Thyroid gland (tissue), 4 donors: Measurements from ENCODE around the gene TGM2. TPM values are rescaled to one million over a fixed set of nuclear protein-coding genes. Genes with fewer than 3 reads are reported as not detected.
A peak's percentile ranks its signal among the peaks of the same experiment; 100 is the strongest.

ENCODE experiments used
- DNase-seq, 2 donors: peaks; one replicate each; pipeline ENCODE4 v3.0.0-alpha.2; 2019
- H3K27ac ChIP-seq, 3 donors: fragments of 200-600 bp; sonication (generic); 1 replicate in 2 of 3; 2 replicates in 1 of 3; pipeline ENCODE4 v1.5.1; 2016 to 2019; ENCODE audit warnings: mild to moderate bottlenecking in 1 of 3, moderate library complexity in 1 of 3
- H3K27me3 ChIP-seq: fragments of 200-600 bp; sonication (generic); one replicate; pipeline ENCODE4 v1.5.1; 2019
- H3K36me3 ChIP-seq, 2 donors: fragments of 200-600 bp; sonication (generic); one replicate each; pipeline ENCODE4 v1.5.1; 2016 to 2019
- H3K4me1 ChIP-seq, 2 donors: fragments of 200-600 bp; sonication (generic); one replicate each; pipeline ENCODE4 v1.5.1; 2017 to 2019
- H3K4me3 ChIP-seq, 3 donors: fragments of 200-600 bp; sonication (generic); replicated peaks in 1 of 3; 1 replicate in 2 of 3; 2 replicates in 1 of 3; pipeline ENCODE4 v1.5.1; 2016; ENCODE audit warnings: mild to moderate bottlenecking in 1 of 3
- H3K9me3 ChIP-seq: fragments of 200-600 bp; sonication (generic); one replicate; pipeline ENCODE4 v1.5.1; 2017
- CTCF ChIP-seq, 6 experiments: fragments of 200-600 bp in 3 of 6; fragments of 450-650 bp in 3 of 6; sonication (generic) in 3 of 6; IDR thresholded peaks; one replicate each; pipeline ENCODE4 v1.5.1; 2016 to 2019; ENCODE audit warnings: antibody characterized with exemption in 6 of 6, mild to moderate bottlenecking in 2 of 6, inconsistent platforms in 1 of 6, moderate library complexity in 1 of 6
- POLR2A ChIP-seq, 2 donors: fragments of 450-650 bp; IDR thresholded peaks; one replicate each; pipeline ENCODE4 v1.6.1; 2017; ENCODE audit warnings: antibody characterized with exemption in 2 of 2, mild to moderate bottlenecking in 2 of 2, moderate library complexity in 1 of 2
- WGBS, 2 donors: methylation state at CpG; one replicate each; pipeline ENCODE4 v1.1.5; 2017; 5-methylcytosine and 5-hydroxymethylcytosine counted together
- intact Hi-C: fragments of 100-400 bp; cut with DNase I; formaldehyde crosslinking; loops from one replicate; pipeline ENCODE4 v1.15.1; 2023
- total RNA-seq, 4 donors: library from RNA; depleted of rRNA; stranded (reverse); fragments of >200 nt; gene quantifications; one replicate each; pipeline ENCODE4 v1.2.3, GENCODE V29; 2016

Gene TGM2
- total RNA-seq, 4 donors from 2014 or later: 16.9 to 133 (median 18.4) TPM

- no peaks in the 10 kb centered on the region for H3K9me3 ChIP-seq
- peak overlapping the region in 1 of 3 donors; percentile 51 for H3K27ac ChIP-seq
- DNase-seq: no peak
- H3K4me1 ChIP-seq: peaks cover 13 to 35% of the 10 kb centered on the region in 2 donors
- intact Hi-C loops: no loop called here
- no peak overlapping the region for H3K4me3 ChIP-seq
- H3K36me3 ChIP-seq: no peaks in the 10 kb centered on the region
- TF ChIP-seq CTCF (IDR thresholded peaks at IDR 0.05): no peak
- no peak for TF ChIP-seq POLR2A (IDR thresholded peaks at IDR 0.05)
- 53 to 56% methylated on average over 4 of the region's 4 CpGs for WGBS, 2 donors
- H3K27me3 ChIP-seq: no peaks in the 10 kb centered on the region
Observed at GRCh38 chr20:38123021-38123587, 42.0 kb downstream of the TGM2 start.

GRCh38 chr20:38121741-38122140 lies 43.3 kb downstream of the TGM2 start:
- Histone ChIP-seq H3K36me3 (no peaks in the 10 kb centered on the region), H3K4me3 (no peak overlapping the region), H3K27ac (no peak overlapping the region), H3K9me3 (no peaks in the 10 kb centered on the region), H3K27me3 (no peaks in the 10 kb centered on the region), H3K4me1 (peaks cover 11 to 29% of the 10 kb centered on the region in 2 donors)
- no peak for DNase-seq
- intact Hi-C loops: no loop called here
- TF ChIP-seq CTCF (IDR thresholded peaks at IDR 0.05) (no peak), POLR2A (IDR thresholded peaks at IDR 0.05) (no peak)
- WGBS, 2 donors: 90 to 92% methylated on average over 4 of the region's 4 CpGs

GRCh38 chr20:38120625-38120988 lies 44.5 kb downstream of the TGM2 start:
- WGBS, 2 donors: 96 to 100% methylated on average over 4 of the region's 4 CpGs
- Histone ChIP-seq H3K9me3 (no peaks in the 10 kb centered on the region), H3K27ac (no peak overlapping the region), H3K4me3 (no peak overlapping the region), H3K36me3 (no peaks in the 10 kb centered on the region), H3K4me1 (peaks cover 7 to 17% of the 10 kb centered on the region in 2 donors), H3K27me3 (no peaks in the 10 kb centered on the region)
- TF ChIP-seq POLR2A (IDR thresholded peaks at IDR 0.05) (no peak), CTCF (IDR thresholded peaks at IDR 0.05) (no peak)
- no peak for DNase-seq
- intact Hi-C loops: no loop called here

- H3K4me1 ChIP-seq: peaks cover 0 to 6% of the 10 kb centered on the region in 2 donors
- no peaks in the 10 kb centered on the region for H3K36me3 ChIP-seq
- TF ChIP-seq CTCF (IDR thresholded peaks at IDR 0.05) (no peak), POLR2A (IDR thresholded peaks at IDR 0.05) (no peak)
- H3K9me3 ChIP-seq: no peaks in the 10 kb centered on the region
- WGBS, 2 donors: 84 to 90% methylated on average over 6 of the region's 6 CpGs
- no peak for DNase-seq
- H3K27ac ChIP-seq: no peak overlapping the region
- H3K4me3 ChIP-seq: no peak overlapping the region
- intact Hi-C loops: no loop called here
- H3K27me3 ChIP-seq: no peaks in the 10 kb centered on the region
Observed at GRCh38 chr20:38119446-38119845, 45.6 kb downstream of the TGM2 start.

- DNase-seq: no peak
- Histone ChIP-seq H3K9me3 (no peaks in the 10 kb centered on the region), H3K4me3 (no peak overlapping the region), H3K27ac (no peak overlapping the region), H3K27me3 (no peaks in the 10 kb centered on the region), H3K36me3 (no peaks in the 10 kb centered on the region), H3K4me1 (no peaks in the 10 kb centered on the region)
- WGBS, 2 donors: 79 to 92% methylated on average over 3 of the region's 3 CpGs
- intact Hi-C loops: no loop called here
- TF ChIP-seq POLR2A (IDR thresholded peaks at IDR 0.05) (no peak), CTCF (IDR thresholded peaks at IDR 0.05) (no peak)
Observed at GRCh38 chr20:38117635-38118034, 47.4 kb downstream of the TGM2 start.
